ENCODE results near the gene TMEM138. TPM values are rescaled to one million over a fixed set of nuclear protein-coding genes. Genes with fewer than 3 reads are reported as not detected.
A peak's percentile ranks its signal among the peaks of the same experiment; 100 is the strongest.

The TMEM138 gene
- total and polyA plus RNA-seq, 2 of the 13 experiments (the other 11 are each of a cell fraction or from before 2014, with no cell fraction given) = 43.5 to 61.0 TPM

GRCh38 chr11:61332797-61333549, 29.2 kb upstream of the TMEM138 start, which contains the start of the genes DDB1 and TKFC (continued):
- TF ChIP-seq MEIS2 (CRISPR knock-in tag; IDR thresholded peaks at IDR 0.05) (peak; percentile 69; the same call in 1 of the 2 replicates), PAWR (CRISPR knock-in tag; IDR thresholded peaks at IDR 0.05; ENCODE audit: borderline replicate concordance) (no peak), NFATC3 (CRISPR knock-in tag; IDR thresholded peaks at IDR 0.05) (no peak), ZNF503 (CRISPR knock-in tag; IDR thresholded peaks at IDR 0.05) (peak; percentile 66; the same call in 1 of the 2 replicates), ATF1 (CRISPR knock-in tag; IDR thresholded peaks at IDR 0.05) (peak; percentile 44; the same call in 1 of the 2 replicates), MTA3 (CRISPR knock-in tag; IDR thresholded peaks at IDR 0.05) (no peak), ZNF354B (CRISPR knock-in tag; IDR thresholded peaks at IDR 0.05) (0 out of 2 replicates have a peak, but pooled peaks have one; percentile 40), NKX3-1 (CRISPR knock-in tag; IDR thresholded peaks at IDR 0.05) (no peak; the same call in 1 of the 2 replicates), XBP1 (CRISPR knock-in tag; IDR thresholded peaks at IDR 0.05) (peak; percentile 28; the same call in 1 of the 2 replicates), ZNF558 (CRISPR knock-in tag; IDR thresholded peaks at IDR 0.05; ENCODE audit: borderline replicate concordance) (no peak), KLF15 (CRISPR knock-in tag; IDR thresholded peaks at IDR 0.05; ENCODE audit: borderline replicate concordance) (peak; percentile 66; the same call in 1 of the 2 replicates), ZNF256 (CRISPR knock-in tag; conservative IDR thresholded peaks at IDR 0.05) (no peak), RBM22 (optimal IDR thresholded peaks at IDR 0.05; ENCODE audit: low read length) (no peak), ZNF264 (CRISPR knock-in tag; IDR thresholded peaks at IDR 0.05) (no peak; the same call in 1 of the 2 replicates), TSC22D2 (CRISPR knock-in tag; IDR thresholded peaks at IDR 0.05; ENCODE audit: borderline replicate concordance) (no peak; the same call in 1 of the 2 replicates), TEF (CRISPR knock-in tag; IDR thresholded peaks at IDR 0.05) (no peak), TCF7 (IDR thresholded peaks at IDR 0.05; ENCODE audit: low read depth) (no peak), RORA (CRISPR knock-in tag; IDR thresholded peaks at IDR 0.05) (no peak), ISX (CRISPR knock-in tag; conservative IDR thresholded peaks at IDR 0.05) (no peak), PHF5A (CRISPR knock-in tag; IDR thresholded peaks at IDR 0.05; ENCODE audit: low read depth, unreplicated experiment) (peak; percentile 72)
- TF ChIP-seq, protein P1, sequence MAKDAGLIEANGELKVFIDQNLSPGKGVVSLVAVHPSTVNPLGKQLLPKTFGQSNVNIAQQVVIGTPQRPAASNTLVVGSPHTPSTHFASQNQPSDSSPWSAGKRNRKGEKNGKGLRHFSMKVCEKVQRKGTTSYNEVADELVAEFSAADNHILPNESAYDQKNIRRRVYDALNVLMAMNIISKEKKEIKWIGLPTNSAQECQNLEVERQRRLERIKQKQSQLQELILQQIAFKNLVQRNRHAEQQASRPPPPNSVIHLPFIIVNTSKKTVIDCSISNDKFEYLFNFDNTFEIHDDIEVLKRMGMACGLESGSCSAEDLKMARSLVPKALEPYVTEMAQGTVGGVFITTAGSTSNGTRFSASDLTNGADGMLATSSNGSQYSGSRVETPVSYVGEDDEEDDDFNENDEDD (CRISPR knock-in tag; IDR thresholded peaks at IDR 0.05; ENCODE audit: borderline replicate concordance) = peak; percentile 53; the same call in 1 of the 2 replicates
- TF ChIP-seq, protein P2, sequence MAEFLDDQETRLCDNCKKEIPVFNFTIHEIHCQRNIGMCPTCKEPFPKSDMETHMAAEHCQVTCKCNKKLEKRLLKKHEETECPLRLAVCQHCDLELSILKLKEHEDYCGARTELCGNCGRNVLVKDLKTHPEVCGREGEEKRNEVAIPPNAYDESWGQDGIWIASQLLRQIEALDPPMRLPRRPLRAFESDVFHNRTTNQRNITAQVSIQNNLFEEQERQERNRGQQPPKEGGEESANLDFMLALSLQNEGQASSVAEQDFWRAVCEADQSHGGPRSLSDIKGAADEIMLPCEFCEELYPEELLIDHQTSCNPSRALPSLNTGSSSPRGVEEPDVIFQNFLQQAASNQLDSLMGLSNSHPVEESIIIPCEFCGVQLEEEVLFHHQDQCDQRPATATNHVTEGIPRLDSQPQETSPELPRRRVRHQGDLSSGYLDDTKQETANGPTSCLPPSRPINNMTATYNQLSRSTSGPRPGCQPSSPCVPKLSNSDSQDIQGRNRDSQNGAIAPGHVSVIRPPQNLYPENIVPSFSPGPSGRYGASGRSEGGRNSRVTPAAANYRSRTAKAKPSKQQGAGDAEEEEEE (CRISPR knock-in tag; IDR thresholded peaks at IDR 0.05; ENCODE audit: borderline replicate concordance) = no peak
